Inferior parietal cortex (tissue), 1 donor: ENCODE data around the gene PROK1.
A peak's percentile ranks its signal among the peaks of the same experiment; 100 is the strongest.
"Not testable (repeated sequence)": the region's sequence is repeated elsewhere in the genome, so short reads cannot be mapped to it uniquely, and the experiment has no call there.

Experiments used
- DNase-seq: peaks from one replicate; pipeline ENCODE4 v3.0.0-alpha.2; 2016; ENCODE audit errors: extremely low spot score

PROK1 gene

DNA sequence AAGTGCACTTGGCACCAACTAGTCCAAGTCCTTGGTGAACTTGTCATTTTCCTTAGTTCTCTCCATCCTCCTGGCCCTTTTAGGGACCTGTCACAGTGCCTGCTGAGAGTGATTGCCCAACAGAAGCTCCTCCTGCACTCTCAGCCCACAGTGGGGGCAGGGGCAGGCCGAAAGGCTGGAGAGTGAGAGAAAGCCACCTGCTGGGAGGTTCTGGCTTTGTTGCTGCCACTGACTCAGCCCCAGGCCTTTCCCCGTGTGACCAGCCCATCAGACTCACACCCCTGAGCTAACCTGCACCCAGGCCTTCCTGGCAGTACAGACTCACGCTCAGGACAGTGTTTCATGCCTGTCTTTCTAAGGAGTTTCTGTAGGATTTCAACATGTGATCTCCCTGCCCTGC lies 17.1 kb upstream of the PROK1 start:
- DNase-seq = no peak

DNA sequence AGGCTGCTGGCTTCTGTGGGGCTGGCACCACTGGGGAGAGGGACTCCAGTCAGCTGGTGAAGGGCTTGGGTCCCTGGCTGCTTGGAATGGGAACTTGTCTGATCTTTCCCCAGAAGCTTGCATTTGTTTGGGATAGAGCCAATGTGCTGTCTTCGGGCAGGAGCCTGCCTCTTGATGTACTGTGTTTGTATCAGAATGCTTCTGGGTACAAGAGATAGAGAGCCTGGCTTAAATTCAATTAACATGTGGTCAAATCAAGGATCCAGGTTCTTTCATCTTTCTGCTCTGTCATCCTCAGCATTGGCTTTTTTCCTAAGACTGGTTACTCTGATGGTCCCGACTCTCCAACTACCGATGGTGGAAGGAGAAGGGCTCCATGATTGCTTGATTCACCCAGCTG lies 16.0 kb upstream of the PROK1 start:
- DNase-seq = no peak

DNA sequence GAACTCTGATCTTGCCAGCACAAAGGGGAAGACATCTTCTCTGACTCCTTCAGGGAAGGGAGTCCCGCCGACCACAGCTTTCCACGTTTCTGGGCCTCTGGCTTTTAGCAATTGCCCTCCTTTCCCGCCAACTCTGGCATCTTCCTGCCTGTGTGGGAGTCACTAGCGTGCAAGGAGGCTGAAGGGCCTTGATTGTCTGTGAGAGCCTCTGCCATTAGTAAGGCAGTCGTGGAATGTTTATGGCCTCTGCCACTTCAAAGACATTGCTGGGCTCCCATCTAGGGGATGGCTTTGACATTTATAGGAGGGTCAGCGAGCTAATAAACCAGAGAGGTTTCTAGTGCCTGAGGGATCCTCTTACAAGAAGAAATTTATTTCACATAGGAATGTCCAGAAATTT lies 14.3 kb upstream of the PROK1 start:
- DNase-seq = no peak

DNA sequence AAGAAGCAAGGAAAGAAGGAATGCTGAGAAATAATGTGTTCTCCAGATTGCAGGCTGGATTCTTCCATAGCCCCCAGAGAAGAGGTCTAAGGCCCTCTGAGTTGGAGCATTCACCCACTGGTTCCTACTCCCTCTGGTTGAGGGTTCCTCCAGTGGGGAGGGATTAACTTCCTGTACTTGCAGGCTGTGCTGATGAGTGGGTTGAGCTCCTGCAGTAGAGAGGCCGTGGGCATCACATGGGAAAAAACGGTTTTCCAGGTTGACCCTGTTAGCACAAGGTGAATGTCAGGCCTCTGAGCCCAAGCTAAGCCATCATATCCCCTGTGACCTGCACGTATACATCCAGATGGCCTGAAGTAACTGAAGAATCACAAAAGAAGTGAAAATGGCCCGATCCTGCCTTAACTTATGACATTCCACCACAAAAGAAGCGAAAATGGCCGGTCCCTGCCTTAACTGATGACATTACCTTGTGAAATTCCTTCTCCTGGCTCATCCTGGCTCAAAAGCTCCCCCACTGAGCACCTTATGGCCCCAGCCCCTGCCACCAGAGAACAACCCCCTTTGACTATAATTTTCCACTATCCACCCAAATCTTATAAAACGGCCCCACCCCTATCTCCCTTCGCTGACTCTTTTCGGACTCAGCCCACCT lies 13.2 kb upstream of the PROK1 start:
- DNase-seq = not testable (repeated sequence)

DNA sequence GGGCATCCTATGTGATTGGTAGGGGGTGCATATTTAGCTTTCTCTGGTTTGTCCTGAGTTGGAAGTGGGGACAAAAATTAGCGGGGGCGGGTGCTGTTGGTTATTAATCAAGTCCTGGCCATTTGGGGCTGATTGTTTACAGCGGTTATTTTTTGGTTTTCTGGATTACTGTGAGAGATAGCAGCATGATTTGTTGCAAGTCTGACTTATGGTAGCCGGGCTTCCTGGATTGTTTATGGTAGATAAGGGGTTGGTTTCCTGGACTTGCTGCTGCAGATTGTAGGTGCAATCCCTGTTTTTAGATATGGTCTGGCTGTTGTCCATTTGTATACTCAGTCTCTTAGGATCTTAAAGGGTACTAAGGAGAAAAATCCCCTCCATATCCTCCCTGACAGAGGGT lies 12.1 kb upstream of the PROK1 start:
- DNase-seq = no peak

DNA sequence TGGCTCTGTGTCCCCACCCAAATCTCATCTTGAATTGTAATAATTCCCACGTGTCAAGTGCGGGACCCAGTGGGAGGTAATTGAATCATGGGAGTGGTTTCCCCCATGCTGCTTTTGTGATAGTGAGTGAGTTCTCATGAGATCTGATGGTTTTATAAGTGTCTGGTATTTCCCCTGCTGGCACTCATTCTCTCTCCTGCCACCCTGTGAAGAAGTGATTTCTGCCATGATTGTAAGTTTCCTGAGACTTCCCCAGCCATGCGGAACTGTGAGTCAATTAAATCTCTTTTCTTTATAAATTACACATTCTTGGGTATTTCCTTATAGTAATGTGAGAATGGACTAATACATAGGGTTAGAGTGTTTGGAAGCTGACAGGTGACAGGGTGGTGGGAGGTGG lies 11.1 kb upstream of the PROK1 start:
- DNase-seq = not testable (repeated sequence)

DNA sequence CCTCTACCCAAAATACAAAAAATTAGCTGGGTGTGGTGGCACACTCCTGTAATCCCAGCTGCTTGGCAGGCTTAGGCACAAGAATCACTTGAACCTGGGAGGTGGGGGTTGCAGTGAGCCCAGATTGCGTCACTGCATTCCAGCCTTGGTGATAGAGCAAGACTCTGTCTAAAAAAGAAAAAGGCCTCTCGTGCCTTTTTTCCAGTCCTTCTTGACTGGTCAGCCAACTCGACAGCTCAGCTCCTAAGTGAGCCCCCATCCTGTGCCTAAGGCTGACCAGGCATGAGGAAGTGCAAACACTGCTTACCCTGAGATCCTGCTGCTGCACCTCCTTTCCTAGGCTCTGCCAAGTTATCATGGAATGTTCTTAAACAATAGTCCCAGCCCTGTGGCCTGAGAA lies 10.1 kb upstream of the PROK1 start:
- DNase-seq = no peak

DNA sequence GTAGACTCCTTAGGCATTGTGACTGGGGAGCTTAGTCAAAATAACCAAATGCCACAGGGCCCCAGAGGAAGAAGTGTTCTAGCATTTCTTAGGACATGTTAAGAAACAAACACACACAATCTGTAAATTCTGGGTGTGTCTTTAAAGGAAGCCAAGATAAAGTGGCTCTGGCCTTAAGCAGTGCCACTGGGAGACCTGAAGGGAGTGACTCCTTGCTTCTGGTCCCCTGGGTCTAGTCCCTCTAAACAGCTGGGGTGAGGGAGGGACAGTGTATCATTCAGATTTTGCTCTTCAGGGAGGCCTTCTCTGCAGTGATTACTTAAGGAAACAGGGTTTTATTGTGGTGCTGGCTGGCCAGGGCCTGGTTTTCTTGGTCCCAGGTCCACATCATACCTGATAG lies 9.1 kb upstream of the PROK1 start:
- no peak for DNase-seq

DNA sequence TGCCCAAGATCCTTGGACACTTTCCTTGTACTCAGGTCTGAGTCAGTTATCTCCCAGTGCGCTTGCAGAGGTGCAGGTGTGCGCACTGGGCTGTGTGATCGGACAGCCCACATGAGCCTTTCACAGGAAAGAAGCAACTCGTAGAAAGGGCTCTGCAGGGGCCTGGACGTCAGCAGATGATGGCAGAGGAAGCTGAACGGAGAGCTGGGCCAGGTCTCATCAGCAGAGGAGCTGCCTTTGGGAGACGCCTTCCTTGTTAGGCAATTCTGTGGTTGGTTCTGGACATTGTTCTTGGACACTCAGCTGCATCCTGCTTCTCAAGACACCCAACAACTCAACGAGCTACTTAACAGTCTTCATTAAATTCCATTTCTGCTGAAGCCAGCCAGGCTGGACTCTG lies 7.5 kb upstream of the PROK1 start:
- no peak for DNase-seq

DNA sequence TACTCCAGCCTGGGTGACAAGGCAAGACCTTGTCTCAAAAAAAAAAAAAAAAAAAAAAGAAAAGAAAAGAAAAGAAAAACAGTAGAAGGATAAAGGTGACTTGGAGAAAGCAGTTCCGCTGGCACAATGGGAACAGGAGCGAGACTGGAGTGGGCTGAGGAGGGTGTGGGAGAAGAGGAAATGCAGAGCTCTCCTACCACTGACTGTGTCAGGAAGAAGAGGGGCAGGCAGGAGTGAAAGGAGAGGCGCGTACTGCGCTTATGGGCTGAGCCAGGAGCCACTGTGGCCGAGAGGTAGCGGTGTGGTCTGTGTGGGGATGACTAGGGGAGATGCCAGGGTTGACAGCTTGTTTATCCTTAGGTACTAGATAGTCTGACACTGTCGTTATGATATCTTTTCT lies 6.4 kb upstream of the PROK1 start:
- no peak for DNase-seq

DNA sequence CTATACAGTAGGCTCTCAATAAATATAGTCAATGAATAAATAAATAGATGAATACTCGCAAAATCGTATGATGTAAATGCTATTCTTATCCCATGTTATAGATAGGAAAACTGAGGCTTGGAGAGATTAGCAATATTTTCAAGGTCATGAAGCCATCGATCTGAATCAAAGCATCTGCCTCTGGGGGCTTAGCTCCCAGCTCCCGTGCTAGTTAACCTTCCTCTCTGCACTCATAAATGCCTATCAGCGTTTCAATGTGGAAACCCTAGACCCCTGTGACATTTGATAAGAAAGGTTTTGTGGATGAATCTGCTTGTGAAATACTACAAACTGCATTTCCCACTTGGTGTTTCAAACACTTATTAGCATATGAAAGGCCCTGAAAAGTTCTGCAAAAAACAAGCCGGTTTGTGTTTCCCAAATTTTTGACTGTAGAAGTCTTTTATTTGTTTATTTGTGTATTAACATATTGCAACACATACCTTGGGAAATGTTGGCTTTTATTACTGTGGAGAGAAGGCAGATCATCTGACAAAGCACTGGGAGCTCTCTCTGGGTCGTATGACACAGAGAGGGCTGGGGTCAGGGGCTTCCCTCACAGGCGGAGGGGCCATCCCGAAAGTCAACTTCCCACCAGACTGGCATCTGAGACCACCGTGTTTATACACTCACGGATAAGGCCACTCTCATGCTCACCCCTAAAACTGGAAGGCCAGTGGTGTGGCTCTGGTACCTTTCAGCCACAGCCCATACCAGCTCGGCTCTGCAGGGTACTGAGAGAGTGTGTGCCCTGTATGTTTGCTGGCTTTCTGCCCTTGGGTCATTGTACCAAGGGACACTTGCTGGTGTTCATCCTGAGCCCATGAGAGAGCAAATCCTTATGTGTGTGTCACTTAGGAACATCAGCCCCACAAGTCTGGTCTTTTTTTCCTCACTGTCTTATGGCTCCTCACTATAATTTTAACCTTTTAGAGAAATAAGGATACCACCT lies 993 bp upstream of the PROK1 start:
- no peak for DNase-seq

DNA sequence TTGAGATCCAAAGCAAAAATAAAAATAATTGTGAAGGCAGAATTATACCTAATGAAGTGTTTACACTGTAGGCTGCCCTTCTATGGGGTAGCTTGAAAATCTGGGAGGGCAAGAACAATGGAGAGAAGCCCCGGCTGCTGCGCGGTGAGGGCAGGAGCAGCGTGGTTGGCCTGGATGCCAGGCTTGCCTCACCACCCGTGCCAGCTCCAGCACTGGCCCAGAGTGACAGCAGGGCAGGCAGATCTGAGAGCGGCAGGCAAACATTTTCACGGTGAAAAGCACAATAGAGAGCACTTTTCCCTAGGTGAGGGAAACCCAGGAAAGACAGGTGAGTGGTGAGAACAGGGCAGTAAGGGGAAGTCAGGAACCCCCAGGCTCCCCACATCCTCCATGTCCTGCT lies 1.4 kb downstream of the PROK1 start:
- no peak for DNase-seq

DNA sequence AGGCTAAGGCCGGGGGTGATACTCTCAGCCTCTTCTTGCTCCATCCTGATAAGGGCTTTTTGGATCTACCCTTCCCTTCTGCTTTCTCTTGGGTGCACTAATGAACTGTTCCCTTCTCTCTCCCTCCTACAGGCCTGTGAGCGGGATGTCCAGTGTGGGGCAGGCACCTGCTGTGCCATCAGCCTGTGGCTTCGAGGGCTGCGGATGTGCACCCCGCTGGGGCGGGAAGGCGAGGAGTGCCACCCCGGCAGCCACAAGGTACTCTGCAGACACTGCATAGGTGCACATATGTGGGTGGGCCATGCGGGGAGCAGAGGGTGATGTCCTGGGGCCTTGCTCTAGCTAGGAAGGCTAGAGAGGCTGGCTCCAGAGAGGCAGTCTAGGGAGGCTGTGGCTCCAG lies 2.9 kb downstream of the PROK1 start:
- no peak for DNase-seq

DNA sequence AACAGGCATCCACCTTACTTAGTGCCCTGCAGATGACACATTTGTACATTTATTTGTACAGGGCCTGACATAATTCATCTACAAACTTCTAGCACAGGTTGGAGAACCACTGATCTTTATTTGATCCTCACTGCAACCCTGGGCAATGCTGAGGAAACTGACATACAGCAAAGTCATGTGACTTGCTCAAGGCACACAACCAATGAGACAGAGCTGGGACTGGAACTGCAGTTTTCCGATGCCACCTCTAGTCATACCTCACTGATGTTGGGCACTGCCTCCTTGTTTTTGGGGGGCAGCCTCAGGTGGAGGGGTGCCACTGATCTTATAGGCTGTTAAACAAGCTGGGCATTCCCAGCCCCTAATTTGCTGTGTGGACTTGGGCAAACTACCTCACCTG lies 3.4 kb downstream of the PROK1 start:
- DNase-seq = no peak

DNA sequence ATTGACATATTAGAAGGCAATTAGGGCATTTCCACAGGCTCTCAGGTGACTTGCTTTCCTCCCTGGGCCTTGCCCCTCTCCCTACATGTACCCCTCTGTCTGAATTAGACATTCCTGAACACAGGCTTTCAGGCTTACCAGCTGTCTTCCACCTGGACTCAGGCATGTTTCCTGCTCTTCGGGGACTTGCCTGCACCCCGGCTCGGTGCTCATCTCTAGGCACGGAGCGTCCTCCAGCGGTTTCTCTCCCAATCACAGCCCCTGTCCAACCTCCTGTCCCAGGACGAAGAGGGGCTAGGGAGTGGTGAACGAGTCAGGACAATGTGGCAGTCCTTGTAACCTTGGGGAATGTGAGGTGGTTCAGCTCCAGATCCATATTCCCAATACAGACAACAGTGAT lies 4.2 kb downstream of the PROK1 start:
- no peak for DNase-seq

DNA sequence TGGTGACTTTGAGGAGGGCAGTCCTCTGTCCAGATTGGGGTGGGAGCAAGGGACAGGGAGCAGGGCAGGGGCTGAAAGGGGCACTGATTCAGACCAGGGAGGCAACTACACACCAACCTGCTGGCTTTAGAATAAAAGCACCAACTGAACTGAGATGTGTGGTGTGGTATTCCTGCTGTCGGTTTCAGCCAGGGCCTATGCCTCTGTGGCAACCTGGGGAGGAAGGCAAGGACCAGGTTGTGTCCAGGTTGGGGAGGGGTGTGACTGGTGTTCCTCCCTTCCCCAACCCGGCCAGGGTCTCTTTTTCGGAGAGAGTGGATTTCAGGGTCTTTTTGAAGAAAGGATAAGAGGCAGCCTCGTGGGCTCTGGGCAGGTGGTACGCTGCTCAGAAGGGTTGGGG lies 6.3 kb downstream of the PROK1 start:
- no peak for DNase-seq

DNA sequence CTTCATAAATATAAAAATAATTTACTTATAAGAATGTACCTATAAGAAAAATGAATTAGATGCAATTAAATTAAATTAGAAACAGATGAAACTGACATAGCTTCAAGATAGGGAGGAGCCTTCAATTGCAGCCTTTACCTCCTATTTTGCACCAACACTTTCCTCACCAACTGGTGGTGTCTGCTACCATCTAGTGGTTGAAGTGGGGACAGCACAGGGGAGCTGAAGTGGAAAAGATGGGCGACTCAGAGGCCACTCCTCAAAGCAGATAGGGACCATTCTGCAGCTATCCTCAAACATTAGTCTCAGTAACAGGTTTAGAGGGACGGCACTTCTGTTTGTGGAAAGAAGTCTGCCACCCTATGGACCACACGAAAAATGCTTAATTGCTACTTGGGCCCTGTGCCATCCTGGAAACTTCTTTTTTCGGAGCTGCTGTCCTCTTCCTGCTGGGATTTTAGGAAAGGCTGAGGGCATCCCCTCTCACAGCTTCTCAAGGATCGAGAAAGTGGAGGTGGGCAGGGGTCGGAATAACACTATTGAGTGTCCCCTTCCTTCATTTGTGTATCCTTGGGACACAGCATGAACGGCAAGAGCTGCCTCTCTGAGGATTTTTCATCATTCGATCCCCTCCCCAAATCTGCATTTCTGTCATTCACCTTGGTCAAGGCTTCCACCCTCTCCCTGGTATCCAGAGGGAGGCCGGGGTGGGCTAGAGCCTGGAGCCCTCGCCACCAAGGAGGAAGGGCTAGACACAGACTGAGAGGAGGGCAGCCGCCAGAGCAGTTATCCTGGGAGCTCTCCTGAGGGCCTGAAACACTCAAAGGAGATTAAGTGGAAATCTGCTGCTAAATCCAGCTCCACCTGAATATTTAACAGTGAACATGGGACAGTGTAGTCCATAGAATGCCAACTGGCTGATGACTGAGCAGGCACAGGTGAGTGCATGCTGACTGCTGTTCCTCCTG lies 9.6 kb downstream of the PROK1 start:
- peak; percentile 96 for DNase-seq

DNA sequence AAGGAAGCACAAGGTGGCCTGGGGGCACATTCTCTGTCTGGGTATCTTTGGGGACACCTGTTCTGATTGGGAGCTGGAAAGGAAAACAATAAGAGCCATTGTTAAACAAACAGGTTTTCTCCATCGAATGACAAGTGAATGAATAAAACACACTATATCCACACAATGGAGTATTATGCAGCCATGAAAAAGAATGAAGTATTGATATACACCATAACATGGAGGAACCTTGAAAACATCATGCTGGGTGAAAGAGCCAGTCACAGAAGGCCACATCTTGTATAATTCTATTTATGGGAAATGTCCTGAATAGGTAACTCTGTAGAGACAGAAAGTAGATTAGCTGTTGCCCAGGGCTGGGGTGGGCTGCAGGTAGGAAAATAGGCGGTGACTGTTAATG lies 11.1 kb downstream of the PROK1 start:
- no peak for DNase-seq

DNA sequence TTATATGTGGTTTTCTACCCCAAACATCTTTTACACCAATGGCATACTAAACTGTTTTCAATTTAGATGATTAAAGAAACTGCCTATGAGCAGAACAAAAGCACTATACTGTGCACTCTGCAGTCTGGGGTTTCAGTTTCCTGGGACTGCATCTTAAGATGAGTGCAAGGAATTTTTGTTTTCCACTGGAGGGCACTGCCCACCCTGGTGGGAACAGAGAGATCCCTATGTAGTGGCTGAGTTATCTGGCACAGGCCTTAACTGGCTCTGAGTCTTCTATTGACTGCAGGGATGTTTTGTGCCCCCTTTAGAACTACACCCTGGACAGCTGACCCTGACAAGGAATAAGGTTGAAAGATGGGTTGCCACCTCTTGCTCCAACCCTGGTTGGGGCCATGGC lies 12.0 kb downstream of the PROK1 start:
- peak; percentile 22 for DNase-seq

DNA sequence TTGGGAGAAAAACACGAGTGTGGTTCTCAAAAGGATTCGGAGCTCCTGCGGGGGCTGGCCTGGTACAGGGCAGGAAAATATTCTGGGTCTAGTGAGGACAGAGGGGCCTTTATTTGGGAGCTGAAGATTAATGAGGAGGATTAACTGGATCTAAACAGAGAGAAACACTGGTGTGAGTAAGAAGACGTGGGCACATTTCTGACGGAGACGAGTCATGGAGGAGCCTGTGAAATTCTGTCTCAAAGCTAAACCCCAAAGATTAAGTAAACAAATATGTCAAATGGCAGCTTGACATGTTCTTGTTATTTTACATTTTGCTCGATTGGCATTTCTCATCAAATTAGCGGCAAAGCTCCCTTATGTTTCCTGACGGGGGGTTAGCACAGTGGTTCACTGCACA lies 12.8 kb downstream of the PROK1 start:
- no peak for DNase-seq

DNA sequence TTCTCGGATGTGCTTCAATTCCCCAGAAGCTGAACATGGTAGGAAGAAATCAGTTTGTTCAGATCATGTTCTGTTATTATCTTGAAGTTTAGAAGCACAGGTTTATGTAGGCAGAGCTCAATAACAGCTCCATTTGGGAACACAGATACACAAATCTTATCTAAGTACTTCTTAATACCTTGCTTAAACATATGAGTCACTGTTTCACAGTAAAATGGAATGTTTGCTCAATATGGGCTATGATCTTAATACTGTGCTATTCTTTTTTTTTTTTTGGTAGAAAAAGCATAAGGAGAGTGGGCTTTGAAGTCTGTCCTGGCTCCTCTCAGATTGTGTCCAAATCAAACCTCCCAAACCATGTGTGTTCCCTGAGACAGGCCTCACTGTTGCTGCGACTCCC lies 13.4 kb downstream of the PROK1 start:
- no peak for DNase-seq
